Tibial nerve (tissue), 4 donors: ENCODE measurements around the gene KCNMA1. TPM values are rescaled to one million over a fixed set of nuclear protein-coding genes. Genes with fewer than 3 reads are reported as not detected.
"Not testable (repeated sequence)": the region's sequence is repeated elsewhere in the genome, so short reads cannot be mapped to it uniquely, and the experiment has no call there.

Experiments
- DNase-seq, 2 donors: peaks; one replicate each; pipeline ENCODE4 v3.0.0-alpha.2; 2019; ENCODE audit warnings: low spot score in 2 of 2
- H3K27ac ChIP-seq, 4 donors: fragments of 200-600 bp; sonication (generic) in 3 of 4; one replicate each; pipeline ENCODE4 v1.5.1; 2017 to 2019; ENCODE audit warnings: mild to moderate bottlenecking in 1 of 4
- H3K27me3 ChIP-seq, 2 donors: fragments of 200-600 bp; sonication (generic) in 1 of 2; one replicate each; pipeline versions ENCODE4 v1.5.1 to v1.6.0; 2017 to 2019
- H3K36me3 ChIP-seq, 3 donors: fragments of 200-600 bp; sonication (generic); one replicate each; pipeline ENCODE4 v1.5.1; 2018 to 2019
- H3K4me1 ChIP-seq, 4 donors: fragments of 200-600 bp; sonication (generic) in 3 of 4; one replicate each; pipeline ENCODE4 v1.5.1; 2017 to 2019
- H3K4me3 ChIP-seq, 4 donors: fragments of 200-600 bp; sonication (generic) in 3 of 4; one replicate each; pipeline ENCODE4 v1.5.1; 2017 to 2019; ENCODE audit warnings: mild to moderate bottlenecking in 1 of 4, moderate library complexity in 1 of 4
- H3K9me3 ChIP-seq, 4 donors: fragments of 200-600 bp; sonication (generic) in 3 of 4; one replicate each; pipeline ENCODE4 v1.5.1; 2017 to 2019
- CTCF ChIP-seq, 5 experiments: fragments of 200-600 bp in 3 of 5; fragments of 450-650 bp in 2 of 5; sonication (generic) in 3 of 5; IDR thresholded peaks; one replicate each; pipeline ENCODE4 v1.5.1; 2016 to 2019; ENCODE audit warnings: antibody characterized with exemption in 5 of 5, mild to moderate bottlenecking in 3 of 5, moderate library complexity in 2 of 5
- EP300 ChIP-seq, 2 donors: sonication (generic); formaldehyde crosslinking; IDR thresholded peaks; one replicate each; pipeline ENCODE4 v1.6.1; 2017; ENCODE audit warnings: antibody characterized with exemption in 2 of 2, mild to moderate bottlenecking in 1 of 2
- POLR2A ChIP-seq, 2 donors: fragments of 450-650 bp; IDR thresholded peaks; one replicate each; pipeline ENCODE4 v1.6.1; 2017; ENCODE audit warnings: antibody characterized with exemption in 2 of 2, mild to moderate bottlenecking in 2 of 2, moderate library complexity in 2 of 2
- WGBS, 2 donors: methylation state at CpG; one replicate each; pipeline ENCODE4 v1.1.5; 2018; 5-methylcytosine and 5-hydroxymethylcytosine counted together
- total RNA-seq, 4 donors: library from RNA; depleted of rRNA; stranded (reverse); fragments of >200 nt; gene quantifications; one replicate each; pipeline ENCODE4 v1.1.0, GENCODE V29; 2016

KCNMA1 gene
- total RNA-seq, 4 donors from 2014 or later, result 10.2 to 19.9 (median 13.7) TPM

GRCh38 chr10:77341055-77341454, 296.6 kb downstream of the KCNMA1 start:
- no peaks in the 10 kb centered on the region for H3K4me1 ChIP-seq
- TF ChIP-seq POLR2A (IDR thresholded peaks at IDR 0.05) (no peak), CTCF (IDR thresholded peaks at IDR 0.05) (no peak), EP300 (IDR thresholded peaks at IDR 0.05) (no peak)
- peaks cover 0 to 9% (median 0%) of the 10 kb centered on the region in 4 donors for H3K9me3 ChIP-seq
- H3K36me3 ChIP-seq, result no peaks in the 10 kb centered on the region
- no peaks in the 10 kb centered on the region for H3K27me3 ChIP-seq
- no peak overlapping the region for H3K27ac ChIP-seq
- 66 to 72% methylated on average over 3 of the region's 3 CpGs for WGBS, 2 donors
- DNase-seq, result no peak
- H3K4me3 ChIP-seq, result no peak overlapping the region

GRCh38 chr10:77339872-77340271, 297.7 kb downstream of the KCNMA1 start:
- H3K9me3 ChIP-seq, H3K27me3 ChIP-seq, H3K4me3 ChIP-seq, H3K4me1 ChIP-seq, H3K36me3 ChIP-seq, H3K27ac ChIP-seq, DNase-seq: not testable (repeated sequence)

- no peaks in the 10 kb centered on the region for H3K36me3 ChIP-seq
- peaks cover 0 to 9% (median 0%) of the 10 kb centered on the region in 4 donors for H3K9me3 ChIP-seq
- H3K4me1 ChIP-seq, result no peaks in the 10 kb centered on the region
- 78 to 81% methylated on average over 1 of the region's 1 CpG for WGBS, 2 donors
- DNase-seq, result no peak
- H3K4me3 ChIP-seq, result no peak overlapping the region
- no peak for TF ChIP-seq POLR2A (IDR thresholded peaks at IDR 0.05)
- no peak for TF ChIP-seq EP300 (IDR thresholded peaks at IDR 0.05)
- TF ChIP-seq CTCF (IDR thresholded peaks at IDR 0.05), result no peak
- H3K27me3 ChIP-seq, result no peaks in the 10 kb centered on the region
- H3K27ac ChIP-seq, result no peak overlapping the region
Observed at GRCh38 chr10:77339166-77339565, 298.4 kb downstream of the KCNMA1 start.

GRCh38 chr10:77338143-77338542, 299.5 kb downstream of the KCNMA1 start:
- no peak overlapping the region for H3K27ac ChIP-seq
- H3K4me1 ChIP-seq, result no peaks in the 10 kb centered on the region
- 77 to 81% methylated on average over 4 of the region's 4 CpGs for WGBS, 2 donors
- no peak for DNase-seq
- TF ChIP-seq POLR2A (IDR thresholded peaks at IDR 0.05), result no peak
- TF ChIP-seq EP300 (IDR thresholded peaks at IDR 0.05), result no peak
- TF ChIP-seq CTCF (IDR thresholded peaks at IDR 0.05), result no peak
- no peak overlapping the region for H3K4me3 ChIP-seq
- H3K27me3 ChIP-seq, result no peaks in the 10 kb centered on the region
- no peaks in the 10 kb centered on the region for H3K36me3 ChIP-seq
- H3K9me3 ChIP-seq, result peaks cover 0 to 9% (median 0%) of the 10 kb centered on the region in 4 donors

GRCh38 chr10:77334501-77334900, 303.1 kb downstream of the KCNMA1 start:
- no peak for DNase-seq
- Histone ChIP-seq H3K9me3 (peaks cover 0 to 5% (median 0%) of the 10 kb centered on the region in 4 donors), H3K27me3 (no peaks in the 10 kb centered on the region), H3K27ac (no peak overlapping the region), H3K4me1 (no peaks in the 10 kb centered on the region), H3K4me3 (no peak overlapping the region), H3K36me3 (no peaks in the 10 kb centered on the region)
- WGBS, 2 donors, result 81 to 91% methylated on average over 2 of the region's 2 CpGs
- TF ChIP-seq EP300 (IDR thresholded peaks at IDR 0.05) (no peak), POLR2A (IDR thresholded peaks at IDR 0.05) (no peak), CTCF (IDR thresholded peaks at IDR 0.05) (no peak)
